ENCODE measurements around the gene MGA. TPM values are rescaled to one million over a fixed set of nuclear protein-coding genes. Genes with fewer than 3 reads are reported as not detected.

The MGA gene
- total and polyA plus RNA-seq, 2 donors (not counting 3 experiments of a cell fraction or from before 2014, with no cell fraction given), result 4.1 to 36.5 TPM

- CTCF ChIA-PET, result interaction anchor here (1.3 to 2.9 kb wide), 4 partner anchors 43 to 87 kb away, joined by 3 to 12 read pairs (median 6); partner anchors contain the start of gene MAPKBP1
- H3K9ac ChIP-seq (replicated peaks; ENCODE audit: extremely low read depth, insufficient read depth, low read length), result no peak overlapping the region
- no TSS peak for BruUV-seq (replicated peaks)
- no peaks in the 10 kb centered on the region for H3K9me3 ChIP-seq (replicated peaks; ENCODE audit: control insufficient read depth, insufficient read depth, low read length)
- no peaks in the 10 kb centered on the region for H3K27me3 ChIP-seq (ENCODE audit: control insufficient read depth in 2 of 2, insufficient read depth in 2 of 2, low read length in 2 of 2)
- H3K4me2 ChIP-seq (ENCODE audit: insufficient read depth, low read length), result no peak overlapping the region
- H3K27ac ChIP-seq (ENCODE audit: insufficient read depth, low read depth, low read length), result no peak overlapping the region
- DNase-seq (ENCODE audit: low read depth, low spot score) (no peak), FAIRE-seq (no peak)
- dilution Hi-C loops (cut with MboI; ENCODE audit: extremely low pct_ligation_motif_present, low sequenced_read_pairs), result no loop called here
- no peaks in the 10 kb centered on the region for H3K4me1 ChIP-seq (ENCODE audit: control insufficient read depth, extremely low read depth, insufficient read depth, low read length)
- no peaks in the 10 kb centered on the region for H4K20me1 ChIP-seq (replicated peaks; ENCODE audit: control insufficient read depth, extremely low read depth, insufficient read depth, low read length)
- peaks cover 18 to 59% of the 10 kb centered on the region in 2 experiments for H3K36me3 ChIP-seq (ENCODE audit: control insufficient read depth in 2 of 2, extremely low read depth in 1 of 2, insufficient read depth in 2 of 2, low read length in 2 of 2)
- no peaks in the 10 kb centered on the region for H3K79me2 ChIP-seq (ENCODE audit: control insufficient read depth, insufficient read depth, low read length)
- no peak for TF ChIP-seq FOS (IDR thresholded peaks at IDR 0.05; ENCODE audit: borderline replicate concordance, insufficient read depth, low read length)
- no peak for TF ChIP-seq GATA2 (IDR thresholded peaks at IDR 0.05; ENCODE audit: insufficient read depth, insufficient read length, low read depth, low read length)
- TF ChIP-seq POLR2A (IDR thresholded peaks at IDR 0.05; ENCODE audit: low read depth, low read length), result no peak
- TF ChIP-seq POLR2AphosphoS5 (IDR thresholded peaks at IDR 0.05; ENCODE audit: insufficient read depth, low read depth, low read length), result no peak
- no peak for TF ChIP-seq MYC (IDR thresholded peaks at IDR 0.05; ENCODE audit: low read depth, low read length)
- no peak for TF ChIP-seq JUN (IDR thresholded peaks at IDR 0.05; ENCODE audit: borderline replicate concordance, insufficient read depth, insufficient read length, low read depth)
- TF ChIP-seq, protein P1, sequence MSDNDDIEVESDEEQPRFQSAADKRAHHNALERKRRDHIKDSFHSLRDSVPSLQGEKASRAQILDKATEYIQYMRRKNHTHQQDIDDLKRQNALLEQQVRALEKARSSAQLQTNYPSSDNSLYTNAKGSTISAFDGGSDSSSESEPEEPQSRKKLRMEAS (IDR thresholded peaks at IDR 0.05; ENCODE audit: insufficient read depth, insufficient read length), result no peak
- no peak for TF ChIP-seq EZH2 (IDR thresholded peaks at IDR 0.05; ENCODE audit: borderline replicate concordance, low read depth, low read length, severe bottlenecking)
- TF ChIP-seq, protein P2, sequence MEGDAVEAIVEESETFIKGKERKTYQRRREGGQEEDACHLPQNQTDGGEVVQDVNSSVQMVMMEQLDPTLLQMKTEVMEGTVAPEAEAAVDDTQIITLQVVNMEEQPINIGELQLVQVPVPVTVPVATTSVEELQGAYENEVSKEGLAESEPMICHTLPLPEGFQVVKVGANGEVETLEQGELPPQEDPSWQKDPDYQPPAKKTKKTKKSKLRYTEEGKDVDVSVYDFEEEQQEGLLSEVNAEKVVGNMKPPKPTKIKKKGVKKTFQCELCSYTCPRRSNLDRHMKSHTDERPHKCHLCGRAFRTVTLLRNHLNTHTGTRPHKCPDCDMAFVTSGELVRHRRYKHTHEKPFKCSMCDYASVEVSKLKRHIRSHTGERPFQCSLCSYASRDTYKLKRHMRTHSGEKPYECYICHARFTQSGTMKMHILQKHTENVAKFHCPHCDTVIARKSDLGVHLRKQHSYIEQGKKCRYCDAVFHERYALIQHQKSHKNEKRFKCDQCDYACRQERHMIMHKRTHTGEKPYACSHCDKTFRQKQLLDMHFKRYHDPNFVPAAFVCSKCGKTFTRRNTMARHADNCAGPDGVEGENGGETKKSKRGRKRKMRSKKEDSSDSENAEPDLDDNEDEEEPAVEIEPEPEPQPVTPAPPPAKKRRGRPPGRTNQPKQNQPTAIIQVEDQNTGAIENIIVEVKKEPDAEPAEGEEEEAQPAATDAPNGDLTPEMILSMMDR (IDR thresholded peaks at IDR 0.05; ENCODE audit: extremely low read depth in 1 of 2, insufficient read depth in 1 of 2, low read depth in 1 of 2, low read length in 2 of 2), result no peak
- no peak overlapping the region for H3K4me3 ChIP-seq (replicated peaks in 1 of 3; ENCODE audit: insufficient read depth in 1 of 3, low read depth in 1 of 3, low read length in 3 of 3)
- no peak overlapping the region for H2AFZ ChIP-seq (ENCODE audit: low read depth, low read length)
- H3K9me1 ChIP-seq (replicated peaks; ENCODE audit: control insufficient read depth, extremely low read depth, insufficient read depth, low read length), result no peaks in the 10 kb centered on the region
- POLR2A ChIA-PET, result interaction anchor here (1.3 kb wide), 1 partner anchor 43 kb away, joined by 3 read pairs; the partner anchor contains the start of gene MAPKBP1
- intact Hi-C loops (cut with micrococcal nuclease), result no loop called here
These were observed 157.1 kb downstream of the MGA start for GRCh38 chr15:41817327-41817726.

Data from endothelial cell of umbilical vein (primary cell).